Measurements from ENCODE around the gene CNTNAP2.

Gene CNTNAP2

GRCh38 chr7:146926841-146927240 is 810.2 kb downstream of the CNTNAP2 start:
- H3K27ac ChIP-seq, result no peak overlapping the region
- TF ChIP-seq CTCF (conservative IDR thresholded peaks at IDR 0.05), result no peak

GRCh38 chr7:146937836-146938235 is 821.2 kb downstream of the CNTNAP2 start:
- H3K27ac ChIP-seq, result no peak overlapping the region
- TF ChIP-seq CTCF (conservative IDR thresholded peaks at IDR 0.05), result no peak

GRCh38 chr7:146943483-146943882 is 826.9 kb downstream of the CNTNAP2 start:
- no peak overlapping the region for H3K27ac ChIP-seq
- no peak for TF ChIP-seq CTCF (conservative IDR thresholded peaks at IDR 0.05)

- H3K27ac ChIP-seq, result no peak overlapping the region
- no peak for TF ChIP-seq CTCF (conservative IDR thresholded peaks at IDR 0.05)
Observed at GRCh38 chr7:146948703-146949102, 832.1 kb downstream of the CNTNAP2 start.

- no peak overlapping the region for H3K27ac ChIP-seq
- TF ChIP-seq CTCF (conservative IDR thresholded peaks at IDR 0.05), result no peak
Observed at GRCh38 chr7:146956321-146956720, 839.7 kb downstream of the CNTNAP2 start.

GRCh38 chr7:146956853-146957252 is 840.3 kb downstream of the CNTNAP2 start:
- H3K27ac ChIP-seq, result no peak overlapping the region
- no peak for TF ChIP-seq CTCF (conservative IDR thresholded peaks at IDR 0.05)

GRCh38 chr7:146960773-146961391 is 844.3 kb downstream of the CNTNAP2 start:
- H3K27ac ChIP-seq, result no peak overlapping the region
- TF ChIP-seq CTCF (conservative IDR thresholded peaks at IDR 0.05), result no peak

Measured in VCaP (cell line).